Stimulated activated naive CD8-positive, alpha-beta T cell treated with anti-CD3 and anti-CD28 coated beads, Interleukin-15, Interleukin-2, amounts not matched to agents 100 ng/mL and 50 ng/mL, for 24 hours (primary cell): ENCODE measurements around the gene ENDOD1.
"Not testable (repeated sequence)": the region's sequence is repeated elsewhere in the genome, so short reads cannot be mapped to it uniquely, and the experiment has no call there.

ENCODE experiments used
- H3K27ac Mint-ChIP-seq: one replicate; pipeline ENCODE4 v1.8.0; 2021; ENCODE audit warnings: mild to moderate bottlenecking, mixed read lengths
- H3K27me3 Mint-ChIP-seq: one replicate; pipeline ENCODE4 v1.8.0; 2021; ENCODE audit warnings: mixed read lengths
- H3K36me3 Mint-ChIP-seq: one replicate; pipeline ENCODE4 v1.8.0; 2021; ENCODE audit warnings: low read depth, mixed read lengths
- H3K4me1 Mint-ChIP-seq: one replicate; pipeline ENCODE4 v1.8.0; 2021; ENCODE audit warnings: low read depth, mixed read lengths
- H3K4me3 Mint-ChIP-seq: one replicate; pipeline ENCODE4 v1.8.0; 2021; ENCODE audit warnings: mild to moderate bottlenecking, mixed read lengths
- H3K9me3 Mint-ChIP-seq: one replicate; pipeline ENCODE4 v1.8.0; 2021; ENCODE audit warnings: mixed read lengths

ENDOD1 gene, protein sequence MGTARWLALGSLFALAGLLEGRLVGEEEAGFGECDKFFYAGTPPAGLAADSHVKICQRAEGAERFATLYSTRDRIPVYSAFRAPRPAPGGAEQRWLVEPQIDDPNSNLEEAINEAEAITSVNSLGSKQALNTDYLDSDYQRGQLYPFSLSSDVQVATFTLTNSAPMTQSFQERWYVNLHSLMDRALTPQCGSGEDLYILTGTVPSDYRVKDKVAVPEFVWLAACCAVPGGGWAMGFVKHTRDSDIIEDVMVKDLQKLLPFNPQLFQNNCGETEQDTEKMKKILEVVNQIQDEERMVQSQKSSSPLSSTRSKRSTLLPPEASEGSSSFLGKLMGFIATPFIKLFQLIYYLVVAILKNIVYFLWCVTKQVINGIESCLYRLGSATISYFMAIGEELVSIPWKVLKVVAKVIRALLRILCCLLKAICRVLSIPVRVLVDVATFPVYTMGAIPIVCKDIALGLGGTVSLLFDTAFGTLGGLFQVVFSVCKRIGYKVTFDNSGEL

DNA sequence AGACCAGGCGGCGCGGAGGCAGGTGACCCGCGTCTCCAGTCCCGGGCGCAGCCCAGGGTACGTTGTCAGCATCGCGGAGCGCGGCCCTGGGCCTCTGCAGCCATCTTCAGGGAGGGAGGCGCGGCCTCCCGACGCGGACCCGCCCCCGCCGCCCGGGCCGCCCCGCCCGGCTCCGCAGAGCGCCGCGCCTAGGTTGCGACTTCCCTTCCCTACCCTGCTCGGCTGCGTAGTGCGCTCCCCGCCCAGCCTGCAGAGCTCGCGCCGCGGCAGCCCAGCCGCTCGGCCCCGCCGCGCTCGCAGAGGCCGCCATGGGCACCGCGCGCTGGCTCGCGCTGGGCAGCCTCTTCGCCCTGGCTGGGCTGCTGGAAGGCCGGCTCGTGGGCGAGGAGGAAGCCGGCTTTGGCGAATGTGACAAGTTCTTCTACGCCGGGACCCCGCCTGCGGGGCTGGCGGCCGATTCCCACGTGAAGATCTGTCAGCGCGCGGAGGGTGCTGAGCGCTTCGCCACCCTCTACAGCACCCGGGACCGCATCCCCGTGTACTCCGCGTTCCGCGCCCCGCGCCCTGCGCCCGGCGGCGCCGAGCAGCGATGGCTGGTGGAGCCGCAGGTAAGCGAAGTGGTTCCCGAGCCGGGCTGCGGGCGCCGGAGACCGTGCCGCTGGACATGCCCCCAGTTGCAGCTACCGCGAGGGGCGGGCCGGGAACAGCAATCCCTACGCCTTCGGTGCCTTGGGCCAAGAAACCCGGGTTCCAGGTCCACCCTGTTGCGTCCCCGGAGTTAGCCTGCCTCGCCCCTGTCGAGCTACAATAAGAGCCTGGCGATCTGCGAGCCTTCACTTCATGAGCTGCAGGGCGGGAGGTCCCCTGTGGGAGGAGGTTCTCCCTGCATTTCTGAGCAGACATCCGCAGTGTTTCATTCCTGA lies at the start of gene ENDOD1:
Gene ENDOD1, plus strand, starts transcription at position 227 of the 923 bp plus-strand sequence. Its CDS starts 82 bp downstream, at position 309.
- H3K4me3 Mint-ChIP-seq: peak within 1 kb of the TSS; percentile 92
- peaks cover 14% of the 10 kb centered on the region for H3K36me3 Mint-ChIP-seq
- H3K4me1 Mint-ChIP-seq: peaks cover 73% of the 10 kb centered on the region
- H3K9me3 Mint-ChIP-seq: no peaks in the 10 kb centered on the region
- H3K27me3 Mint-ChIP-seq: no peaks in the 10 kb centered on the region
- H3K27ac Mint-ChIP-seq: peak within 1 kb of the TSS; percentile 92

DNA sequence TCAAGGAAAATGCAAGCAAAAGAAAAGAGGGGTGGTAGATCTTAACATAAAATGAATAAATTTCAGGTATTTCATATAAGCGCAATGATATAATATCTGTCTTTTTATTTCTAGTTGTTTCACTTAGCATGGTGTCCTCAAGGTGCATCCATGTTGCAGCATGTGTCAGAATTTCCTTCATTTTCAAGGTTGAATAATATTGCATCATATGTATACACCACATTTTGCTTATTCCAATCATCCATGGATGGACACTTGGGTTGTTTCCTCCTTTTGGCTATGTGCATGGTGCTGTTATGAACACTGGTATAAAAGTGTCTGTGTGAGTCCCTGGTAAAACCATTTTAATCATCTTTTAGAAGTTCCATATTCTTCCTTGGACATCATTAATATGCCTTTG lies 47.4 kb upstream of the ENDOD1 start:
- no peak overlapping the region for H3K4me3 Mint-ChIP-seq
- no peaks in the 10 kb centered on the region for H3K9me3 Mint-ChIP-seq
- no peaks in the 10 kb centered on the region for H3K4me1 Mint-ChIP-seq
- H3K27me3 Mint-ChIP-seq: peaks cover 34% of the 10 kb centered on the region
- H3K27ac Mint-ChIP-seq: no peak overlapping the region
- H3K36me3 Mint-ChIP-seq: no peaks in the 10 kb centered on the region

DNA sequence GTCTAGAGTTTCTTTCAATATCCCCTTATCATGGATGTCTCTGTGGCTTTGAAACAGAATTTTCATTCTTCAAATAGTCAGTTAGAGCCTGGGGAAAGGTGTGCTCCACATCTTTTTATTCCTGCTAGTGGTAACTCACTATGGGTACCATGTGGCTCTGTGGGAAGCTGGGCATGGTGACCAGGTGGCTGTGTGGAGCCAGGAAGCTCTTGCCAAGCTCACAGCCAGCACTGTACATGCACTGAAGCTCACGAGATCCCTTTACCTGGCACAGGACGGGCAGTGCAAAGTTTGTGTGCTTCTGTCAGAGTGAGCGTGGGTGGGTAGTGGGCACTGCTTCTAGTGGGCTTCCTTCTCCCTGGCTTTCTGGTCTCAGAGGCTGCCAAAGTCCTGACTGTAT lies 46.7 kb upstream of the ENDOD1 start:
- no peaks in the 10 kb centered on the region for H3K36me3 Mint-ChIP-seq
- no peaks in the 10 kb centered on the region for H3K9me3 Mint-ChIP-seq
- no peak overlapping the region for H3K4me3 Mint-ChIP-seq
- peaks cover 34% of the 10 kb centered on the region for H3K27me3 Mint-ChIP-seq
- no peak overlapping the region for H3K27ac Mint-ChIP-seq
- no peaks in the 10 kb centered on the region for H3K4me1 Mint-ChIP-seq

DNA sequence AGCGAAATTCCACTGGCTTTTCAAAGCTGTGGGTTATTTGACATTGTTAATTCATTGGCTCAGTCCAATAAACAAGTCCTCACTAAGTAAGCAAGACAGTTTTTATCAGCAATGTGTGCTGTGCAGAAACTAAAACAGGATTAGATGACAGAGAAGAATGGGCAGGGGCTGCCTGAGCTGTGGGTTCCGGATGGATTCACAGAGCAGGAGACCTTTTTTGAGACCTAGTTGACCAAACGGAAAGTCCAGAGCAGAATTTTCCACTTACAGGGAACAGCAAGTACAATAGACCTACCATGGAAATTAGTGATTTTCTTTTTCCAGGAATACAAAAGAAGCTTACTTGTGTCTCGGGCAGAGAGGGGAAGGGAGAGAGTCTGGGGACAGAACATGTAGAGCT lies 45.6 kb upstream of the ENDOD1 start:
- H3K9me3 Mint-ChIP-seq: no peaks in the 10 kb centered on the region
- H3K27ac Mint-ChIP-seq: no peak overlapping the region
- no peak overlapping the region for H3K4me3 Mint-ChIP-seq
- no peaks in the 10 kb centered on the region for H3K4me1 Mint-ChIP-seq
- peaks cover 31% of the 10 kb centered on the region for H3K27me3 Mint-ChIP-seq
- H3K36me3 Mint-ChIP-seq: no peaks in the 10 kb centered on the region

DNA sequence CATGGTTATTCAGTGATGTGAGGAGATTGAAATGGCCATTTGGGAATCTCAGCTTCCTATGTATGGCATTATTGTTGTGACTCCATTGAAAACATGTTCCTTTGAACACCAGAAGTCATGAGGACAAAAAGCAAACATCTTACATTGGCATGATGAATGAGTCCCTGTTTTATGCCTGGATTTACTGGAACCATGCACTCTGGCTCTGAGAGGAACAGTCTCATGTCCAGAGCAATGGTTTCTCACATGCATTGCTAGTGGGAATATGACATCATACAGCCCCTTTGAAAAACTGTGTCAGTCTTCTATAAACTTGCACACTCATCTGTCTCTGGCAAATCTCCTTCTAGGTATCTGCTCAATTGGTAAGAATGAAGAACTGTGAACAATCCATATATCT lies 43.8 kb upstream of the ENDOD1 start:
- no peaks in the 10 kb centered on the region for H3K9me3 Mint-ChIP-seq
- peaks cover 31% of the 10 kb centered on the region for H3K27me3 Mint-ChIP-seq
- no peak overlapping the region for H3K4me3 Mint-ChIP-seq
- no peaks in the 10 kb centered on the region for H3K36me3 Mint-ChIP-seq
- no peak overlapping the region for H3K27ac Mint-ChIP-seq
- no peaks in the 10 kb centered on the region for H3K4me1 Mint-ChIP-seq

DNA sequence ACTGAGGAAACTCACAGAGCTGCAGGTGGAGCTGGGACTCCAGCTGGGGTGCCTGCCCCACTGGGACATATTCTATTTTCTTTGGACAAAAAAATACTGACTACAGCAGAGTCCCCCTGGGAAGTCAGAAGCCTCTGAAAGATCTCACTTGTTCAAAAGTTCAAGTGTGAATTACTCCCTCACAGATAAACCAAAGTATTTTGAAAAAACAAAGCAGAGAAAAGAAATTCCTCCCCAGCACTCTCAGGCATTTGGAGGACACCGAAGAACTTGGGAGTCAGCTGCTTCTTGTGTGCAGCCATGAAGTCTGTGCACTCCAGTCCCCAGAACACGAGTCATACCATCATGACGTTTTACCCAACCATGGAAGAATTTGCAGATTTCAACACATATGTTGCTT lies 40.5 kb upstream of the ENDOD1 start, which contains the start of gene KDM4F:
Gene KDM4F, plus strand, starts transcription at position 301 of the 400 bp plus-strand sequence.
- not testable (repeated sequence) for H3K9me3 Mint-ChIP-seq, H3K4me3 Mint-ChIP-seq, H3K4me1 Mint-ChIP-seq, H3K36me3 Mint-ChIP-seq, H3K27ac Mint-ChIP-seq
- peaks cover 45% of the 10 kb centered on the region for H3K27me3 Mint-ChIP-seq

DNA sequence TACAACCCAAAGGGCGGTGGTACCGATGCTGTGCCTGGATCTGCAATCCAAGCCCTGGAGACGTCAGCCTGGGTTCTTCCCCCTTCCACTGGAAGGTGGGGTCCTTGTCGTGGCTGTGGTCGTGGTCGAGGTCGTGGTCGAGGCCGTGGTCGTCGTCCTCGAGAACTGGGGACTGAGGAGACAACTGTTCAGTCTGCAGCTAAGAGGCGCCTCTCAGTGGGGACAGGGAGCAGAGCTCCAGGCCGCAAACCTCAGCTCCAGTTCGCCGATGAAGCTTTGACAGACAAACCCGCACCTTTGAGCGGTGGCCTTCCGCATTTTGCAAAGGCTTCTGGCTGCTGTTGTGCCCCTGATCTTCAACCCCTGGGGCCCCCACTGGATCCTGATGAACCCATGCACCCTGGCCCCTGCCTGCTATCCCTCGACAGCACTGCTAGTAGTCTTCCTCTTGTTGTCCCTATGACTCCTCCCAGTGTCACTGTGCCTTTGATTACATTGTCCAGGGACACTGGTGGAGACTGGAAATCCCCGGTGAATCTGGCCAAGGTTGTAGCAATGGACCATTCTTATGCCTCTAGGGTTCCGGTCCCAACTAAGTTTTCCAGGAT lies 38.9 kb upstream of the ENDOD1 start:
- Mint-ChIP-seq H3K4me3 (no peak overlapping the region), H3K4me1 (peaks cover 5% of the 10 kb centered on the region), H3K27ac (no peak overlapping the region), H3K27me3 (peaks cover 45% of the 10 kb centered on the region), H3K9me3 (no peaks in the 10 kb centered on the region), H3K36me3 (no peaks in the 10 kb centered on the region)

DNA sequence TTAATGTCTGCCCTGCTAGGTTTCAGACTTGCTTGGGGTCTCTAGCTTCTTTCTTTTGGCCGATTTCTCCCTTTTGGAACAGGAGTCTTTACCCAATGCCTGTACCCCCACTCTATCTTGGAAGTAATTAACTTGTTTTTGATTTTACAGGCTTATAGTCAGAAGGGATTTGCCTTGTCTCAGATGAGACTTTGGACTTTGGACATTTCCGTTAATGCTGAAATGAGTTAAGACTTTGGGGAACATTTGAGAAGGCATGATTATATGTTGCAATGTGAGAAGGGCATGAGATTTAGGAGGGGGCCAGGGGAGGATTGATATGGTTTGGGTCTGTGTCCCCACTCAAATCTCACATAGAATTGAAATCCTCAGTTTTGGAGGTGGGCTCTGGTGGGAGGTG lies 35.3 kb upstream of the ENDOD1 start:
- Mint-ChIP-seq H3K27me3 (peaks cover 43% of the 10 kb centered on the region), H3K27ac (no peak overlapping the region), H3K4me1 (peaks cover 5% of the 10 kb centered on the region), H3K36me3 (no peaks in the 10 kb centered on the region), H3K4me3 (no peak overlapping the region), H3K9me3 (no peaks in the 10 kb centered on the region)

DNA sequence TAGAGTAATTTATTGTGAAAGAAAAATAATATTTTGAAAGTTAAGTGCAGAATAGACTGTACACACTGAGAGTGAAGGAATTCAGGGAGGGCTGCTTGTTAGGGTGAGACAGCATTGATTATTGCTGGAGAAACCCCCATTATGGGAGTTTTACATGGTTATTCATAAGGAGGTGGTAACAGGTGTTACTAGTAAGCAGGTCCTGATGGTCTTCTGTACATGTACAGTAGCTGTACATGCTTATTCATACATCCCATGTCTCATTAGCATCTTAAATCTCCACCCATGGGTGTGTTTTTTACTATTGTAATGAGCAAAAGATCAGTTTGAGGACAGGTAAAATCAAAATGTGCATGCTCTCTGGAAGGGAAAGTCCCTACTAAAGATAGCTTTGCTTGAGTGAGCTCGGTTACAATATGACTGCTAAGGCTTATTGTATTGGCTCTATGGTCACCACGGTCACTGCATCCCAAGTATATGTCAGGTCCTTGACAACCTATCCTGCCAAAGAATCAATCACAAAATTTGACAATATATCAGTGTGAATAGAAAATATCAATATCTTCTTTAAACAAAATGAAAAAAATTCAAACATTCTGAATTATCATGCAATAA lies 34.3 kb upstream of the ENDOD1 start:
- Mint-ChIP-seq H3K36me3 (no peaks in the 10 kb centered on the region), H3K9me3 (no peaks in the 10 kb centered on the region), H3K27me3 (peaks cover 43% of the 10 kb centered on the region), H3K4me3 (no peak overlapping the region), H3K27ac (no peak overlapping the region), H3K4me1 (peaks cover 5% of the 10 kb centered on the region)

DNA sequence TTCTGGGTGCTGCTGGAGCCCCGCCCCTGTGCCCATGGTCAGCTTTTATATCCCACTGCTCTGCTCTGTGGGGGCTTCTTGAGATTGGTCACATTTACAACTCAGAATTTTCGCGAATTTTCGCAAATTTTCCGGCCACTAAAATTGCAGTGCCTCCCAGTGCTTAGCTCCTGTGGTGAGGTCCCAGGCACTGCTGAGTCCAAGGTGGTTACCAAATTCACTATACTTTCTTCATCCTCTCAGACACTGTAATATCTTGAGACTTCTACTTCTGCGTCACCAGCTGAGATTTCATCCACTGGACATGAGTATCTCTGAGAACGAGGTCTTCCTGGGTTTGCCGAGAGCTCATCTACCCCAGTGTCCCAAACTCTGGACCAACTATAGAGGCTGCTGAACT lies 31.7 kb upstream of the ENDOD1 start:
- H3K36me3 Mint-ChIP-seq: no peaks in the 10 kb centered on the region
- H3K27me3 Mint-ChIP-seq: peaks cover 27% of the 10 kb centered on the region
- H3K4me1 Mint-ChIP-seq: peaks cover 5% of the 10 kb centered on the region
- no peaks in the 10 kb centered on the region for H3K9me3 Mint-ChIP-seq
- H3K27ac Mint-ChIP-seq: no peak overlapping the region
- no peak overlapping the region for H3K4me3 Mint-ChIP-seq

DNA sequence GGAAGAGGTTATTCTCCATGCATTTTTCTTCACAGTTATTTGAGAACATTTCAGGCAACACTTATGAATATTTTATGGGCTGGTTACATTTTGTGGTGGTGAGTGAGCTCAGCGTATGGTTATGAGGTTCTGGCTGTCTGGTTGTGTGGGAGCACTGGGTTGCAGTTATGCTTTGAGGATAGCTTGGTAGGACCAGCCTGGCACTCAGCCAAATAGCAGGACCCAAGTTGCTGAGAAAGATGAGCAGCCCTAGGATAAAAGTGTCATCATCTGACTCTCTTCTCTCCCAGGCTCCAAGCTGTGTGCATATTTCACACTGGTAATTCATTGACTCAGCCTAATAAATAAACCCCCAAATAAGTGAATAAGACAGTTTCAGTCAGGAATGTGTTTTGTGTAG lies 31.0 kb upstream of the ENDOD1 start:
- H3K27me3 Mint-ChIP-seq: peaks cover 20% of the 10 kb centered on the region
- H3K9me3 Mint-ChIP-seq: no peaks in the 10 kb centered on the region
- no peak overlapping the region for H3K27ac Mint-ChIP-seq
- H3K4me1 Mint-ChIP-seq: peaks cover 5% of the 10 kb centered on the region
- no peaks in the 10 kb centered on the region for H3K36me3 Mint-ChIP-seq
- no peak overlapping the region for H3K4me3 Mint-ChIP-seq

DNA sequence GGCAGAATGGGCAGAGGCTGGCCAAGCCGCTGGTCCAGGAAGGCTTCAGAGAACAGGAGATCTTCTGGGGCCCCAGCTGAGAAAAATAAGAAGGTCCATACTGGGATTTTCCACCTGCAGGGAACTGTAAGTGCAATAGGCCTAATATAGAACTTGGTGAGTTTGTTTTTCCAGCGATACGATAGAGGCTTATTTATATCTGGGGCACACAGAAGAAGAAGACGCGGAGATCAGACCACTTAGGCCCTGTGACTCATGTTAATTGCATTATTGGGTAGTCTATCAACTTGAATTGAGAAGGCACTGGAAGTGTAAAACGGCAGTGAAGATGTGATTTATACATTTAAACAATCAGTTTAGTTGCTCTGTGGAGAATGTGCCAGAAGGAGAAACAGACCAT lies 30.6 kb upstream of the ENDOD1 start:
- Mint-ChIP-seq H3K4me1 (peaks cover 5% of the 10 kb centered on the region), H3K4me3 (no peak overlapping the region), H3K27me3 (peaks cover 19% of the 10 kb centered on the region), H3K27ac (no peak overlapping the region), H3K9me3 (no peaks in the 10 kb centered on the region), H3K36me3 (no peaks in the 10 kb centered on the region)

DNA sequence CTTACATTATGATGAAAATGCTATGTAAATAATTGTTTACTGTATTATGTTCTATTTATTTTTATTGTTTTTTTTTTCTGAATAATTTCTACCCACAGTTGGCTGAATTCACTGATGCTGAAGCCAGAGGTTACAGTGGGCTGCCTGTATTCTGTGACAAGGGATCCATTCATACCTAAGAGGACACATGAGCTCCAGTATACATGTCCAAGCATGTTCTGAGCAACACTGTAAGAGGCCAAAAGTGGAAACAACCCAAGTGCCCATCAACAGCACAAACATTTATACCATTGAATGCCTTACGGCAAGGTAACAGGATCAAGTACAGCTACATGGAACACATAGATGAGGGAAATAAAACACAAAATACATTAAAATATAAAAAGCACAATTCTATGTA lies 24.3 kb upstream of the ENDOD1 start:
- Mint-ChIP-seq H3K36me3 (peaks cover 19% of the 10 kb centered on the region), H3K27ac (no peak overlapping the region), H3K4me1 (peaks cover 15% of the 10 kb centered on the region), H3K9me3 (no peaks in the 10 kb centered on the region), H3K4me3 (no peak overlapping the region), H3K27me3 (no peaks in the 10 kb centered on the region)

DNA sequence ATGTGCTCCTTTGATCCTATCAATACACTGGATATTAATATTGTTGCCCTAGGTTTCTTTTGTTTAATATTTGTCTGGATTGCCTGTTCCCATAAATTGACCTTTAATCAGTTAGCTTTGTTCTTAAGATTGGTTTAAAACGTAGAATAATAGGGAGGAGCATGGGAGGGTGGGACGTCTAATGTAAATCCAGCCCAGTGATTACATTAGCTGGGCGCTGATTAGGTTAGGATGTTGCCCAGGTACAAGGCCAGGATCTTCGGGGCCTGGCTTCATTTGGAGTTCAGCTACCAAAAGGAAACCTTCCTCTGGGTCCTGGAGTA lies 23.0 kb upstream of the ENDOD1 start, which contains the start of gene SRSF8:
Gene SRSF8, plus strand, starts transcription at position 204 of the 323 bp plus-strand sequence. CDS start 308 bp downstream, outside the sequence.
- peaks cover 25% of the 10 kb centered on the region for H3K36me3 Mint-ChIP-seq
- H3K9me3 Mint-ChIP-seq: no peaks in the 10 kb centered on the region
- H3K4me1 Mint-ChIP-seq: peaks cover 26% of the 10 kb centered on the region
- H3K4me3 Mint-ChIP-seq: peak within 1 kb of the TSS; percentile 99
- no peaks in the 10 kb centered on the region for H3K27me3 Mint-ChIP-seq
- peak within 1 kb of the TSS; percentile 95 for H3K27ac Mint-ChIP-seq
